ENCODE measurements around the gene OR10P1.

OR10P1 gene

DNA sequence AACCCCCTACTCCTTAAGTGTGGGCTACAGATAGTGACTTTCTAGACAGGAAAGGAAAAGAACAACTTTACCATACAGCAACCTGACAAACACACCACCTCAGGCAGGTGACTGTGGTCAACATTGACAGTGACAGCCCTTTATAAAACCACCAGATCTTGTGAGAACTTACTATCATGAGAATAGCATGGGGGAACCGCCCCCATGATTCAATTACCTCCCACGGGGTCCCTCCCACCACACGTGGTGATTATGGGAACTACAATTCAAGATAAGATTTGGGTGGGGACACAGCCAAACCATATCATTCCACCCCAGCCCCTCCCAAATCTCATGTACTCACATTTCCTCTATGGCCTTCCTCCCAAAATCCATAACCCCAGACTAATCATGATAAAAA lies 16.3 kb downstream of the OR10P1 start:
- H3K27me3 ChIP-seq (ENCODE audit: control insufficient read depth in 1 of 2, insufficient read depth in 2 of 2, low read length in 2 of 2): no peaks in the 10 kb centered on the region
- no peak overlapping the region for H3K4me3 ChIP-seq (ENCODE audit: low read depth in 1 of 2, low read length in 2 of 2)
- no peaks in the 10 kb centered on the region for H3K36me3 ChIP-seq (ENCODE audit: insufficient read depth, low read length)
- no peak overlapping the region for H3K27ac ChIP-seq (ENCODE audit: low read depth, low read length)
- no peaks in the 10 kb centered on the region for H3K9me3 ChIP-seq (ENCODE audit: low read length)
- H3K4me1 ChIP-seq (ENCODE audit: insufficient read depth, low read length): no peaks in the 10 kb centered on the region
- H3K9ac ChIP-seq (ENCODE audit: low read length): no peak overlapping the region

GRCh38 chr12:55654511-55655214 lies 18.0 kb downstream of the OR10P1 start:
- H3K27ac ChIP-seq (ENCODE audit: low read depth, low read length): no peak overlapping the region
- no peak overlapping the region for H3K9ac ChIP-seq (ENCODE audit: low read length)
- no peaks in the 10 kb centered on the region for H3K9me3 ChIP-seq (ENCODE audit: low read length)
- no peak overlapping the region for H3K4me3 ChIP-seq (ENCODE audit: low read depth in 1 of 2, low read length in 2 of 2)
- H3K4me1 ChIP-seq (ENCODE audit: insufficient read depth, low read length): peaks cover 9% of the 10 kb centered on the region
- H3K36me3 ChIP-seq (ENCODE audit: insufficient read depth, low read length): no peaks in the 10 kb centered on the region
- no peaks in the 10 kb centered on the region for H3K27me3 ChIP-seq (ENCODE audit: control insufficient read depth in 1 of 2, insufficient read depth in 2 of 2, low read length in 2 of 2)

GRCh38 chr12:55657212-55657611 lies 20.5 kb downstream of the OR10P1 start:
- Histone ChIP-seq H3K9me3 (ENCODE audit: low read length) (no peaks in the 10 kb centered on the region), H3K36me3 (ENCODE audit: insufficient read depth, low read length) (no peaks in the 10 kb centered on the region), H3K9ac (ENCODE audit: low read length) (no peak overlapping the region), H3K27me3 (ENCODE audit: control insufficient read depth in 1 of 2, insufficient read depth in 2 of 2, low read length in 2 of 2) (no peaks in the 10 kb centered on the region), H3K4me1 (ENCODE audit: insufficient read depth, low read length) (peaks cover 9% of the 10 kb centered on the region), H3K27ac (ENCODE audit: low read depth, low read length) (no peak overlapping the region), H3K4me3 (ENCODE audit: low read depth in 1 of 2, low read length in 2 of 2) (no peak overlapping the region)

- no peak overlapping the region for H3K4me3 ChIP-seq (ENCODE audit: low read depth in 1 of 2, low read length in 2 of 2)
- H3K27me3 ChIP-seq (ENCODE audit: control insufficient read depth in 1 of 2, insufficient read depth in 2 of 2, low read length in 2 of 2): no peaks in the 10 kb centered on the region
- H3K27ac ChIP-seq (ENCODE audit: low read depth, low read length): no peak overlapping the region
- H3K4me1 ChIP-seq (ENCODE audit: insufficient read depth, low read length): peaks cover 9% of the 10 kb centered on the region
- no peaks in the 10 kb centered on the region for H3K36me3 ChIP-seq (ENCODE audit: insufficient read depth, low read length)
- no peaks in the 10 kb centered on the region for H3K9me3 ChIP-seq (ENCODE audit: low read length)
- no peak overlapping the region for H3K9ac ChIP-seq (ENCODE audit: low read length)
Measured at GRCh38 chr12:55658212-55658611, 21.5 kb downstream of the OR10P1 start.

- no peaks in the 10 kb centered on the region for H3K36me3 ChIP-seq (ENCODE audit: insufficient read depth, low read length)
- no peak overlapping the region for H3K9ac ChIP-seq (ENCODE audit: low read length)
- no peak overlapping the region for H3K4me3 ChIP-seq (ENCODE audit: low read depth in 1 of 2, low read length in 2 of 2)
- H3K27me3 ChIP-seq (ENCODE audit: control insufficient read depth in 1 of 2, insufficient read depth in 2 of 2, low read length in 2 of 2): no peaks in the 10 kb centered on the region
- H3K4me1 ChIP-seq (ENCODE audit: insufficient read depth, low read length): peaks cover 9% of the 10 kb centered on the region
- no peaks in the 10 kb centered on the region for H3K9me3 ChIP-seq (ENCODE audit: low read length)
- peak overlapping the region; percentile 64 for H3K27ac ChIP-seq (ENCODE audit: low read depth, low read length)
Measured at GRCh38 chr12:55658635-55659391, 22.1 kb downstream of the OR10P1 start.

DNA sequence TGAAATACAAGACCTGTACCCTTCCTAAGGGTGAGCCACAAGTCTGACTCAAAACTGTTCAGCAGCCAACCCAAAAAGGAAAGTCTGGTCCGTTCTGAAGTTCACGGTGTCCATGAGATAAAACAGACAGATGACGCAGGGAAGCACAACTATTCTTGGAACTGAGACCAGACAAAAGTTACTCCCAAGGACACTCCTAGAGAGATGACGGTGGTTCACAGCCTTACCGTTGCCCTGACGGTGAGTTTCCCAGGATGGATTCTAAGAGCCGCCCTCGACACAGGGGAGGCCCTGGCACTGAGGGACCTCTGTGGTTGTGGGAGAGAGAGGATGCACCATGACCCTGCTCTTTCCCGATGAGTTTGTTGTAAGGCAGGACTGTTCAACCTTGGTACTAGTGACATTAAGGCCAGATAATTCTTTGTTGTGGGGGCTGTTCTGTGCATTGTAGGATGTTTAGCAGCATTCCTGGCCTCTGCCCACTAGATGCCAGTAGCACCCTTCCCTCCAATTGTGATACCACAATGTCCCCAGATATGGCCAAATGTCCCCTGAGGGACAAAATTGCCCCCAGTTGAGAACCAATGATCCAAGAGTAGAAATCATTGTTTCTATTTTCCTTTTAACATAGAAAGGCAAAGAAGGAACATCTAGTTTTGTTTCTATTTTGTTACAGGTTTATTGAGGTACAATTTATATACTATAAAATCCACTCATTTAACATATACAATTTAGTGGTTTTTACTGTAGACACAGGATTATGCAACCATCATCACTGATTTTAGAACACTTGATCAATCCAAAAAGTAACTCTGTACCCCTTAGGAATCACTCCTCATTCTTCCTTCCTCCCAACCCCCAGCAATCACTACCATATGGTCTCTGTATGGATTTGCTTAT lies 23.0 kb downstream of the OR10P1 start:
- no peaks in the 10 kb centered on the region for H3K27me3 ChIP-seq (ENCODE audit: control insufficient read depth in 1 of 2, insufficient read depth in 2 of 2, low read length in 2 of 2)
- H3K4me3 ChIP-seq (ENCODE audit: low read depth in 1 of 2, low read length in 2 of 2): no peak overlapping the region
- H3K9me3 ChIP-seq (ENCODE audit: low read length): no peaks in the 10 kb centered on the region
- H3K36me3 ChIP-seq (ENCODE audit: insufficient read depth, low read length): no peaks in the 10 kb centered on the region
- no peak overlapping the region for H3K9ac ChIP-seq (ENCODE audit: low read length)
- no peak overlapping the region for H3K27ac ChIP-seq (ENCODE audit: low read depth, low read length)
- H3K4me1 ChIP-seq (ENCODE audit: insufficient read depth, low read length): peaks cover 9% of the 10 kb centered on the region

GRCh38 chr12:55663391-55663790 lies 26.7 kb downstream of the OR10P1 start:
- Histone ChIP-seq H3K9me3 (ENCODE audit: low read length) (no peaks in the 10 kb centered on the region), H3K36me3 (ENCODE audit: insufficient read depth, low read length) (no peaks in the 10 kb centered on the region), H3K4me3 (ENCODE audit: low read depth in 1 of 2, low read length in 2 of 2) (no peak overlapping the region), H3K27ac (ENCODE audit: low read depth, low read length) (no peak overlapping the region), H3K9ac (ENCODE audit: low read length) (no peak overlapping the region), H3K4me1 (ENCODE audit: insufficient read depth, low read length) (peaks cover 9% of the 10 kb centered on the region), H3K27me3 (ENCODE audit: control insufficient read depth in 1 of 2, insufficient read depth in 2 of 2, low read length in 2 of 2) (no peaks in the 10 kb centered on the region)

GRCh38 chr12:55664826-55665225 lies 28.1 kb downstream of the OR10P1 start:
- Histone ChIP-seq H3K4me3 (ENCODE audit: low read depth in 1 of 2, low read length in 2 of 2) (no peak overlapping the region), H3K27ac (ENCODE audit: low read depth, low read length) (no peak overlapping the region), H3K9me3 (ENCODE audit: low read length) (no peaks in the 10 kb centered on the region), H3K4me1 (ENCODE audit: insufficient read depth, low read length) (no peaks in the 10 kb centered on the region), H3K9ac (ENCODE audit: low read length) (no peak overlapping the region), H3K36me3 (ENCODE audit: insufficient read depth, low read length) (no peaks in the 10 kb centered on the region), H3K27me3 (ENCODE audit: control insufficient read depth in 1 of 2, insufficient read depth in 2 of 2, low read length in 2 of 2) (no peaks in the 10 kb centered on the region)

GRCh38 chr12:55666508-55666907 lies 29.8 kb downstream of the OR10P1 start:
- Histone ChIP-seq H3K27ac (ENCODE audit: low read depth, low read length) (no peak overlapping the region), H3K36me3 (ENCODE audit: insufficient read depth, low read length) (no peaks in the 10 kb centered on the region), H3K4me1 (ENCODE audit: insufficient read depth, low read length) (no peaks in the 10 kb centered on the region), H3K27me3 (ENCODE audit: control insufficient read depth in 1 of 2, insufficient read depth in 2 of 2, low read length in 2 of 2) (no peaks in the 10 kb centered on the region), H3K4me3 (ENCODE audit: low read depth in 1 of 2, low read length in 2 of 2) (no peak overlapping the region), H3K9me3 (ENCODE audit: low read length) (no peaks in the 10 kb centered on the region), H3K9ac (ENCODE audit: low read length) (no peak overlapping the region)

GRCh38 chr12:55670276-55670675 lies 33.6 kb downstream of the OR10P1 start:
- no peaks in the 10 kb centered on the region for H3K4me1 ChIP-seq (ENCODE audit: insufficient read depth, low read length)
- no peaks in the 10 kb centered on the region for H3K9me3 ChIP-seq (ENCODE audit: low read length)
- no peaks in the 10 kb centered on the region for H3K36me3 ChIP-seq (ENCODE audit: insufficient read depth, low read length)
- no peaks in the 10 kb centered on the region for H3K27me3 ChIP-seq (ENCODE audit: control insufficient read depth in 1 of 2, insufficient read depth in 2 of 2, low read length in 2 of 2)
- H3K9ac ChIP-seq (ENCODE audit: low read length): no peak overlapping the region
- H3K4me3 ChIP-seq (ENCODE audit: low read depth in 1 of 2, low read length in 2 of 2): no peak overlapping the region
- H3K27ac ChIP-seq (ENCODE audit: low read depth, low read length): no peak overlapping the region

DNA sequence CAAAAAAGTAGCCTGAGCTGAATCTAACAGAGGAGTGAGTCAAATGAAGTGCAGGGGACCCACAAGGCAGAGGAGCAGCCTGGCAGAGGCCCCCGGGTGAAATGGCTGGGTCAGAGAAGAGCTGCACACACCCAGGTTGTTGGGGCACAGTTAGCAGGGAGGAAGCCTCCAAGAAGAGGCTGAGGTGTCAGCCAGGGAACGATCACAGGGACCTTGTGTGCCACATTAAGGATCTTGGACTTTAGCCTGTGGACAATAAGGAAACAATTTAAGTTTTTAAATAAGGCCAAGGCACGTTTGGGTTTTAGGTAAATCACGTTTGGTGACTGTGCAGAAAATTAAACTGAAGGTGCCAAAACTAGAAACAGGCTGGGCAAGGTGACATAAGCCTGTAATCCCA lies 35.1 kb downstream of the OR10P1 start:
- Histone ChIP-seq H3K4me3 (ENCODE audit: low read depth in 1 of 2, low read length in 2 of 2) (no peak overlapping the region), H3K9ac (ENCODE audit: low read length) (no peak overlapping the region), H3K36me3 (ENCODE audit: insufficient read depth, low read length) (no peaks in the 10 kb centered on the region), H3K27me3 (ENCODE audit: control insufficient read depth in 1 of 2, insufficient read depth in 2 of 2, low read length in 2 of 2) (no peaks in the 10 kb centered on the region), H3K9me3 (ENCODE audit: low read length) (no peaks in the 10 kb centered on the region), H3K4me1 (ENCODE audit: insufficient read depth, low read length) (no peaks in the 10 kb centered on the region), H3K27ac (ENCODE audit: low read depth, low read length) (no peak overlapping the region)

Measured in muscle layer of colon (tissue), 2 donors.